HEK293 (cell line): ENCODE measurements around the gene TMEM184C.

Experiments
- CTCF ChIA-PET: fragments of 350-600 bp; formaldehyde crosslinking; extraction: SDS; loops from one replicate; lab custom pipeline; 2021; ENCODE audit warnings: antibody characterized with exemption; lab: Yijun Ruan, JAX
- POLR2A ChIA-PET: fragments of 300-600 bp; formaldehyde crosslinking; extraction: SDS; loops from one replicate; lab custom pipeline; 2020; ENCODE audit warnings: antibody characterized with exemption, inconsistent platforms; lab: Yijun Ruan, JAX
- H3K27ac ChIP-seq: fragments of 200-500 bp; sonication (Bioruptor generic); 2 replicates; pipeline ENCODE4 v1.5.1; 2014; ENCODE audit warnings: low read depth, low read length, control low read depth, inconsistent platforms; ENCODE audit errors: extremely low read depth
- H3K36me3 ChIP-seq, 2 experiments: fragments of 200-500 bp in 1 of 2; sonication (Bioruptor generic) in 1 of 2; 1 replicate in 1 of 2; 2 replicates in 1 of 2; pipeline ENCODE4 v1.5.1; 2014 to 2017; ENCODE audit warnings: inconsistent platforms in 2 of 2, low read length in 2 of 2; ENCODE audit not compliant: control insufficient read depth in 2 of 2, insufficient read depth in 1 of 2
- H3K4me1 ChIP-seq: fragments of 200-500 bp; sonication (Bioruptor generic); 2 replicates; pipeline ENCODE4 v1.5.1; 2014; ENCODE audit warnings: mild to moderate bottlenecking, low read length, inconsistent platforms; ENCODE audit not compliant: control insufficient read depth, insufficient read depth
- H3K4me3 ChIP-seq: 2 replicates; pipeline ENCODE4 v1.5.1; 2011; ENCODE audit warnings: low read depth, mild to moderate bottlenecking, control low read depth, low read length, moderate library complexity
- H3K9me3 ChIP-seq: fragments of 200-500 bp; sonication (Bioruptor generic); 2 replicates; pipeline ENCODE4 v1.5.1; 2014; ENCODE audit warnings: low read depth, low read length, inconsistent platforms; ENCODE audit not compliant: control insufficient read depth, insufficient read depth
- CTCF ChIP-seq: fragments of 450-650 bp; formaldehyde crosslinking; IDR thresholded peaks from 2 replicates; pipeline ENCODE4 v1.5.1; 2016; ENCODE audit warnings: missing biosample characterization, missing genetic modification characterization
- HOXD13 ChIP-seq: sonication (generic); formaldehyde crosslinking; IDR thresholded peaks from 2 replicates; pipeline ENCODE4 v1.8.0; 2022; ENCODE audit warnings: missing genetic modification reagents, borderline replicate concordance
- KLF9 ChIP-seq: fragments of 450-650 bp; formaldehyde crosslinking; IDR thresholded peaks from 2 replicates; pipeline ENCODE4 v1.5.1; 2016; ENCODE audit warnings: missing biosample characterization, missing genetic modification characterization, low read depth
- PRDM4 ChIP-seq: fragments of 450-650 bp; formaldehyde crosslinking; IDR thresholded peaks from 2 replicates; pipeline ENCODE4 v1.5.1; 2017; ENCODE audit warnings: missing biosample characterization, missing genetic modification characterization
- ZBTB7A ChIP-seq: fragments of 450-650 bp; formaldehyde crosslinking; IDR thresholded peaks from 2 replicates; pipeline ENCODE4 v1.5.1; 2016; ENCODE audit warnings: low read depth, missing biosample characterization, missing genetic modification characterization
- ZFHX2 ChIP-seq: fragments of 450-650 bp; formaldehyde crosslinking; conservative IDR thresholded peaks from 2 replicates; pipeline ENCODE4 v1.5.1; 2016; ENCODE audit warnings: missing biosample characterization, missing genetic modification characterization
- ZNF148 ChIP-seq: fragments of 450-650 bp; formaldehyde crosslinking; IDR thresholded peaks from 2 replicates; pipeline ENCODE4 v1.5.0; 2017; ENCODE audit warnings: missing biosample characterization, missing genetic modification characterization, borderline replicate concordance
- ZNF239 ChIP-seq: fragments of 450-650 bp; formaldehyde crosslinking; IDR thresholded peaks from 2 replicates; pipeline ENCODE4 v1.5.1; 2016; ENCODE audit warnings: missing biosample characterization, missing genetic modification characterization
- ZNF24 ChIP-seq: fragments of 450-650 bp; formaldehyde crosslinking; IDR thresholded peaks from 2 replicates; pipeline ENCODE4 v1.5.1; 2016; ENCODE audit warnings: missing biosample characterization, missing genetic modification characterization
- ZNF639 ChIP-seq: fragments of 450-650 bp; formaldehyde crosslinking; IDR thresholded peaks from 2 replicates; pipeline ENCODE4 v1.5.1; 2016; ENCODE audit warnings: missing biosample characterization, missing genetic modification characterization
- ZNF654 ChIP-seq: fragments of 450-650 bp; formaldehyde crosslinking; IDR thresholded peaks from 2 replicates; pipeline ENCODE4 v1.5.1; 2016; ENCODE audit warnings: low read depth, missing biosample characterization, missing genetic modification characterization
- ZNF658 ChIP-seq: fragments of 450-650 bp; formaldehyde crosslinking; IDR thresholded peaks from 2 replicates; pipeline ENCODE4; 2016; ENCODE audit warnings: missing biosample characterization, missing genetic modification characterization
- ZNF660 ChIP-seq: fragments of 450-650 bp; IDR thresholded peaks from 2 replicates; pipeline ENCODE4 v1.5.1; 2018; ENCODE audit warnings: missing biosample characterization, mild to moderate bottlenecking, missing genetic modification characterization
- ZNF792 ChIP-seq: fragments of 450-650 bp; formaldehyde crosslinking; IDR thresholded peaks from 2 replicates; pipeline ENCODE4 v1.5.1; 2016; ENCODE audit warnings: missing biosample characterization, missing genetic modification characterization
- ZNF830 ChIP-seq: fragments of 450-650 bp; IDR thresholded peaks from 2 replicates; pipeline ENCODE4 v1.5.0; 2018; ENCODE audit warnings: missing biosample characterization, missing genetic modification characterization, low read depth, mild to moderate bottlenecking, moderate library complexity

The TMEM184C gene

GRCh38 chr4:147704846-147705245 is 87.6 kb downstream of the TMEM184C start (continued):
- TF ChIP-seq ZNF639 (tag by site-specific recombination) (no peak), CTCF (tag by site-specific recombination) (no peak), KLF9 (tag by site-specific recombination) (no peak), ZFHX2 (tag by site-specific recombination) (no peak), ZBTB7A (tag by site-specific recombination) (no peak), ZNF148 (no peak), PRDM4 (tag by site-specific recombination) (no peak), ZNF792 (tag by site-specific recombination) (no peak), HOXD13 (CRISPR knock-in tag) (no peak)

GRCh38 chr4:147707892-147708672 is 90.9 kb downstream of the TMEM184C start:
- Histone ChIP-seq H3K36me3 (no peaks in the 10 kb centered on the region), H3K27ac (no peak overlapping the region), H3K9me3 (no peaks in the 10 kb centered on the region), H3K4me3 (no peak overlapping the region), H3K4me1 (no peaks in the 10 kb centered on the region)
- TF ChIP-seq CTCF (tag by site-specific recombination) (0 out of 2 replicates have a peak, but pooled peaks have one; percentile 8), ZNF658 (tag by site-specific recombination) (no peak), ZNF830 (tag by site-specific recombination) (no peak), ZNF239 (no peak), ZNF654 (tag by site-specific recombination) (peak; percentile 64), ZNF660 (tag by site-specific recombination) (peak; percentile 96), ZNF24 (no peak)
- ChIA-PET POLR2A (interaction anchor here (0.6 kb wide), 1 partner anchor 24 kb away, joined by 4 read pairs; the partner anchor contains the start of gene PRMT9), CTCF (interaction anchor here (0.6 to 5.7 kb wide), 18 partner anchors 11 to 165 kb away, joined by 3 to 45 read pairs (median 3); no protein-coding TSS in a partner anchor)
